Endodermal cell (in vitro differentiated cells): ENCODE data around the gene EFNA5. TPM values are rescaled to one million over a fixed set of nuclear protein-coding genes. Genes with fewer than 3 reads are reported as not detected.

Source experiments
- DNase-seq: peaks from one replicate; pipeline ENCODE4 v3.0.0-alpha.2; 2017
- H3K27ac ChIP-seq: 2 replicates; pipeline ENCODE4 v1.5.1; 2013; ENCODE audit warnings: mild to moderate bottlenecking, low read depth, low read length, moderate library complexity
- H3K27me3 ChIP-seq: 2 replicates; pipeline ENCODE4 v1.6.1; 2013; ENCODE audit warnings: mild to moderate bottlenecking, low read length, moderate library complexity; ENCODE audit not compliant: insufficient read depth, control insufficient read depth, poor library complexity, severe bottlenecking
- H3K36me3 ChIP-seq: 2 replicates; pipeline ENCODE4 v1.7.0; 2013; ENCODE audit warnings: mild to moderate bottlenecking, low read length, moderate library complexity; ENCODE audit not compliant: control insufficient read depth, insufficient read depth
- H3K4me1 ChIP-seq: one replicate; pipeline ENCODE4 v1.7.0; 2013; ENCODE audit warnings: low read length; ENCODE audit not compliant: control insufficient read depth, insufficient read depth
- H3K4me3 ChIP-seq: 2 replicates; pipeline ENCODE4 v1.5.1; 2013; ENCODE audit warnings: mild to moderate bottlenecking, low read length, moderate library complexity
- H3K9ac ChIP-seq: 2 replicates; pipeline ENCODE4 v1.6.1; 2013; ENCODE audit warnings: mild to moderate bottlenecking, low read length, moderate library complexity; ENCODE audit not compliant: poor library complexity, severe bottlenecking; ENCODE audit errors: extremely low read depth
- H3K9me3 ChIP-seq: 2 replicates; pipeline ENCODE4 v1.6.1; 2013; ENCODE audit warnings: mild to moderate bottlenecking, low read length, moderate library complexity; ENCODE audit not compliant: control insufficient read depth
- H3K27ac Mint-ChIP-seq: 2 replicates; pipeline ENCODE4 v1.8.0; 2020; ENCODE audit warnings: mixed read lengths
- H3K27me3 Mint-ChIP-seq: 2 replicates; pipeline ENCODE4 v1.8.0; 2021; ENCODE audit warnings: mild to moderate bottlenecking, mixed read lengths; ENCODE audit not compliant: insufficient read depth
- H3K36me3 Mint-ChIP-seq: 2 replicates; pipeline ENCODE4 v1.8.0; 2020; ENCODE audit warnings: low read depth, mixed read lengths
- H3K4me1 Mint-ChIP-seq: 2 replicates; pipeline ENCODE4 v1.8.0; 2020; ENCODE audit warnings: mixed read lengths
- H3K4me3 Mint-ChIP-seq: 2 replicates; pipeline ENCODE4 v1.8.0; 2020; ENCODE audit warnings: mild to moderate bottlenecking, moderate library complexity, mixed read lengths
- H3K9me3 Mint-ChIP-seq: 2 replicates; pipeline ENCODE4 v1.8.0; 2020; ENCODE audit warnings: mild to moderate bottlenecking, mixed read lengths
- CTCF ChIP-seq: fragments of 200-600 bp; sonication (generic); conservative IDR thresholded peaks from 2 replicates; pipeline ENCODE4 v1.5.0; 2021; ENCODE audit warnings: antibody characterized with exemption, mild to moderate bottlenecking
- WGBS, 2 experiments: methylation state at CpG; one replicate each; pipeline versions ENCODE4 v1.1.5 to v1.1.7; 2013; ENCODE audit warnings: missing lambda C conversion rate in 2 of 2, mixed read lengths in 1 of 2; ENCODE audit not compliant: insufficient coverage in 1 of 2, insufficient read length in 1 of 2; 5-methylcytosine and 5-hydroxymethylcytosine counted together
- total RNA-seq, 2 donors: library from RNA; stranded (reverse); fragmentation: NEBNext Ultra II Directional in 1 of 2; extraction: Animal tissue kit (Norgen Biotek cat#: 25700) in 1 of 2; gene quantifications; 2 replicates in 1 of 2; 3 replicates in 1 of 2; pipeline ENCODE4 v1.2.1, GENCODE V29; 2021

Gene EFNA5
- total RNA-seq, 2 donors from 2014 or later = 53.3 to 63.1 TPM

- H3K4me3 ChIP-seq = no peak overlapping the region
- no peak overlapping the region for H3K9ac ChIP-seq
- Mint-ChIP-seq H3K27ac (no peak overlapping the region), H3K9me3 (no peaks in the 10 kb centered on the region), H3K36me3 (peaks cover 6% of the 10 kb centered on the region), H3K4me1 (peaks cover 31% of the 10 kb centered on the region), H3K4me3 (no peak overlapping the region), H3K27me3 (no peaks in the 10 kb centered on the region)
- TF ChIP-seq CTCF = no peak
- no peak overlapping the region for H3K27ac ChIP-seq
- no peaks in the 10 kb centered on the region for H3K4me1 ChIP-seq
- no peak for DNase-seq
- peaks cover 7% of the 10 kb centered on the region for H3K36me3 ChIP-seq
- H3K27me3 ChIP-seq = no peaks in the 10 kb centered on the region
- H3K9me3 ChIP-seq = no peaks in the 10 kb centered on the region
These were observed 88.1 kb downstream of the EFNA5 start for GRCh38 chr5:107582625-107583024.

- H3K9me3 ChIP-seq = no peaks in the 10 kb centered on the region
- no peak for TF ChIP-seq CTCF
- peaks cover 6% of the 10 kb centered on the region for H3K4me1 ChIP-seq
- Mint-ChIP-seq H3K4me1 (peaks cover 45% of the 10 kb centered on the region), H3K4me3 (no peak overlapping the region), H3K27ac (no peak overlapping the region), H3K27me3 (no peaks in the 10 kb centered on the region), H3K36me3 (peaks cover 6% of the 10 kb centered on the region), H3K9me3 (no peaks in the 10 kb centered on the region)
- H3K27me3 ChIP-seq = no peaks in the 10 kb centered on the region
- peak overlapping the region; percentile 3 for H3K27ac ChIP-seq
- H3K9ac ChIP-seq = no peak overlapping the region
- H3K36me3 ChIP-seq = peaks cover 7% of the 10 kb centered on the region
- DNase-seq = no peak
- no peak overlapping the region for H3K4me3 ChIP-seq
- WGBS, 2 experiments = 84 to 87% methylated on average over 7 to 8 of the region's 8 CpGs
These were observed 89.6 kb downstream of the EFNA5 start for GRCh38 chr5:107580889-107581820.

- Histone ChIP-seq H3K4me1 (peaks cover 25% of the 10 kb centered on the region), H3K9ac (no peak overlapping the region), H3K36me3 (no peaks in the 10 kb centered on the region), H3K4me3 (no peak overlapping the region), H3K27me3 (no peaks in the 10 kb centered on the region), H3K27ac (no peak overlapping the region), H3K9me3 (no peaks in the 10 kb centered on the region)
- DNase-seq = no peak
- Mint-ChIP-seq H3K27ac (no peak overlapping the region), H3K4me3 (no peak overlapping the region), H3K4me1 (peaks cover 70% of the 10 kb centered on the region), H3K27me3 (no peaks in the 10 kb centered on the region), H3K9me3 (no peaks in the 10 kb centered on the region), H3K36me3 (peaks cover 4% of the 10 kb centered on the region)
- WGBS, 2 experiments = 89 to 100% methylated on average over 3 to 4 of the region's 4 CpGs
- no peak for TF ChIP-seq CTCF
These were observed 92.6 kb downstream of the EFNA5 start for GRCh38 chr5:107578051-107578635.
